AG20443 (cell line): Measurements from ENCODE around the gene ATP7B.

ENCODE experiments used
- DNase-seq: peaks from one replicate; pipeline ENCODE4 v3.0.0; 2012; ENCODE audit warnings: low spot score, mixed read lengths

The ATP7B gene

DNA sequence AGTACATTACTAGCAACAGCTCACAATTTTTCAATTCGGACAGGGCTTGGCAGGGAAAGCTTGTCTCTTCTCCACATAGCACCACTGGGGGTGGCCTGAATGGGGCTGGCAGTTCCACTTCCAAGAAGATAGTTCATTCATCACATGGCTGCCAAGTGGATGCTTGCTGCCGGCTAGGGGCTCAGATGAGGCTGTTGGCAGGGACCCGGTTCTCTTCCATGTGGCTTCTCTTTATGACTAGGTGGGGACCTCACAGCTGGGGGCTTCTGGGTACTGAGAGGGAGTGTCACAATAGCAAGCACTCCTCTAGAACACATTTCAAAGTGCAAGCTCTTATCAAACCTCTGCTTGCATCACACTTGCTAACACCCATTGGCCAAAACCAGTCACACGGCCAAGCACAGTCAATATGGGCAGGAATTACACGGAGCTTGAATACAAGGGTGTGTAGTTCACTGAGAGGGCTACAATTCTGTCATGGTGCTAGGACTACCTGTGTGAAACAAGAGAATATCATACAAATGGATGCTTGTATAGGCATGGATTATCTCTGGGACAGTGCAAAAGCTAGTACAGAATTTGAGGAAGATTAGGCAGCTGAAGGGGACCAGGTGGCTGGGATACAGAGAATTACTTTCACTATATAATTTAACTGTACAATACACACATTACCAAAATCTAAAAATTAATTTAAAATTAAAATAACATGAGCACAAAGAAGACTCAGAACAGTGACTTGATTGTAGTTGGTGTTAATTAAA is 32.3 kb downstream of the ATP7B start:
- DNase-seq = no peak

DNA sequence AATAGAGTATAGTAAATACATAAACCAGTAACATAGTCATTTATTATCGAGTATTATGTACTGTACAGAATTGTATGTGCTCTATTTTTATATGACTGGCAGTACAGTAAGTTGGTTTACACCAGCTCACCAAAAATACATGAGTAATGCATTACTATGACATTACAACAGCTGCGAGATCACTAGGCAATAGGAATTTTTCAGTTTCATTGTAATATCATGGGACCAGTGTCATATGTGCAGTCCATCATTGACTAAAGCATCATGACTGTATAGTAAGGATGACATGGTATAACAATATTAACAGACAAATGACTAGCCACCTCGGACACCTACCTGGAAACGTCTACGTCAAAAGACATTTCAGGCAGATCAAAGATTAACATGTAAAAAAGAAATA is 33.6 kb downstream of the ATP7B start:
- DNase-seq = no peak

DNA sequence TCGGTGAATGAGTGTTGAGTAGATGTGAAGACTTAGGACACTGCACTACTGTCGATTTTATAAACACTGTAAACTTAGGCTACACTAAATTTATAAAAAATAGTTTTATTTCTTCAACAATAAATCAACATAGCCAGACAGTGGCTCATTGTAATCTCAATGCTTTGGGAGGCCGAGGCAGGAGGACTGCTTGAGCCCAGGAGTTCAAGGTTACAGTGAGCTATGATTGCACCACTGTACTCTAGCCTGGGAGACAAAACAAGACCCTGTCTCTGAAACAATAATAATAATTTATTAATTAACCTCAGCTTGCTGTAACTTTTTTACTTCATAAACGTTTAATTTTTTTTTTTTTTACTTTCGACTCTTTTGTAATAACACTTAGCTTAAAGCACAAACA is 34.4 kb downstream of the ATP7B start:
- no peak for DNase-seq

DNA sequence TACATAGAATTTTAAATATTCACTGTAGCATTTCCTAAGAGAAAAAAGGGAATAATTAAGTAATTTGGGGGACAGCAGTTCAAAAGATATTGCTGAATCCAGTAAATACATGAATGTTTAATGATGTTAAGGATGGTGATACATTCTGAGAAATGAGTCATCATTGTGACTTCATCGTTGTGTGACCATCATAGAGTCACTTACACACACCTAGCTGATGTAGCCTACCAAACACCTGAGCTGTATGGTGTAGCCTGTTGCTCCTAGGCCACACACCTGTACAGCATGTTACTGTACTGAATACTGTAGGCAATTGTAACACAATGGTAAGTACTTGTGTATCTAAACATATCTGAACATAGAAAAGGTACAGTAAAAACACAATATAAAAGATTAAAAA is 34.8 kb downstream of the ATP7B start:
- no peak for DNase-seq

DNA sequence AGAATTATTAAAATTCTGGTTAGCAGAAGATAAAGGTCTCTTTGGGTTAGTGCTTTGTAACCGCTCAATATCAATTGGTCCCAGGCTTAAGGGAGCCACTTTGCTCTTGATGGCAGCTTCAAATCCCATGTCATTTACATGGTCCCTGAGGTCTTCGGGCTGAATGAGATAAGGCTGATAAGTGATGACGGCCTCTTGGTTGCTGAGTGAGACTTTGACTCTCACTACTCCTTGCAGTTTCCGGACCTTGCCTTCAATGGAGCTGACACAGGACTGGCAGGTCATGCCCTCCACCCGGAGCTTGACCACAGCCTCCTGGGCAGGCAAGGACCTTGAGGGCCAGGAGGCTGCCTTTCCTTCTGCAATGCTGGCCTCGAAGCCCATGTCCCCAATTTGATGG is 36.8 kb downstream of the ATP7B start:
- DNase-seq = no peak

DNA sequence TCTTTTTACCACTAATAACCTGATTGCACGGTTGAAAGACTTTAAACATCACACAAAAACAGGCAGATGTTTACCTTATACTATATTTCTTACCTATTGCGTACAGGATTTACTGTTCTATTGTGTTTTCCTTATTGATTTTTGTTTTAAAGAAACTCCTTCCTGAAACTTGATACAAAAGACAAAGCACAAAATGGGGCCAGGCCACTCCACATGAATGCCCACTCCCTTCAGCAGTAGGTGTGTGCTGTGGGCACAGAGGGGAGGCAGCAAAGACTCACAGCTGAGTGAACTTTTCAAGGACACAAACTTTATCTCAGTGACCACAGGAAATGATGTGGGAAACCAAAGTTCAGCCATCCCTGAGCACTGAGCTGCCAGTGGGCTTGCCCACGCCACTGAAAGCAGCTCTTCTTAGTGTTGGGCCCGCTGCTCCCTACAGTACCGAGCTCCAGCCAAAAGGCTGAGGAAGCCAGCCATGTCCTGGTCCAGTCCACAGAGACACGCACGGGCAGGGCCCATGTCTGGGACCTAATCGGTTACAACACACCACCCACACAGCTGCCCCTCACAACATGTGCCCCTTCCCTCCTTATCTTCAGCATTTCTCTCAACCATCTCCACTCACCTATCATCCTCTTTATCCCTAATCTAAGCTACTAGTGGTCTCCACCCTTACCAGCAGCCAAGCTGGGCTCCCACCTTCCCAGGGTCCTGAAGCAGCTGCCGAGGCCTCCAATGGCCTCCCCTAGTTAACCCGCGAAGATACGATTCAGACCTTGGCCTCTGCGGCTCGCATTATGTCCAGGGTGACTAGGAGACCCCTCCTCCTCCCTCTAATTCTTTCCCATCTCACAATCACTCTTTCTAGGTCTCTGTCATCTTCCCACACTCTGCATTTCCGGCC is 39.5 kb downstream of the ATP7B start:
- DNase-seq = no peak

DNA sequence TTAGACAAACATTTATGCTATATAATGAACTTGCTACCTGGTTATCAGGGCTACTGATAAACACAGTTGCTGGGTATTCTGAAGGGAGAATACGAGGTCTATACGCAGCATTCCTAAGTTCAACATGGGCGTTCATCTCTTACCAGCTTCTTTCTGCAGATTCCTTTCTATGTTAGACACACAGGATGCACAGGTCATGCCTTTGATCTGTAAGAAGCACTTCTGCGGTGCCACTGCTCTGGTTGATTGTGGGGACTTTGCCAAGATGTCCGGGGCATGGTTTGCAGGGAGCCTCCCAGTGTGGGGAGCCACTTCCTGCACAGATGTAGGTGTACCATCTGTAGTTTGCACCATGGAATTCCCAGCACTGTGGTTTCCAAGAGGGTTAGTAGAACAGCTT is 40.9 kb downstream of the ATP7B start:
- DNase-seq = no peak

DNA sequence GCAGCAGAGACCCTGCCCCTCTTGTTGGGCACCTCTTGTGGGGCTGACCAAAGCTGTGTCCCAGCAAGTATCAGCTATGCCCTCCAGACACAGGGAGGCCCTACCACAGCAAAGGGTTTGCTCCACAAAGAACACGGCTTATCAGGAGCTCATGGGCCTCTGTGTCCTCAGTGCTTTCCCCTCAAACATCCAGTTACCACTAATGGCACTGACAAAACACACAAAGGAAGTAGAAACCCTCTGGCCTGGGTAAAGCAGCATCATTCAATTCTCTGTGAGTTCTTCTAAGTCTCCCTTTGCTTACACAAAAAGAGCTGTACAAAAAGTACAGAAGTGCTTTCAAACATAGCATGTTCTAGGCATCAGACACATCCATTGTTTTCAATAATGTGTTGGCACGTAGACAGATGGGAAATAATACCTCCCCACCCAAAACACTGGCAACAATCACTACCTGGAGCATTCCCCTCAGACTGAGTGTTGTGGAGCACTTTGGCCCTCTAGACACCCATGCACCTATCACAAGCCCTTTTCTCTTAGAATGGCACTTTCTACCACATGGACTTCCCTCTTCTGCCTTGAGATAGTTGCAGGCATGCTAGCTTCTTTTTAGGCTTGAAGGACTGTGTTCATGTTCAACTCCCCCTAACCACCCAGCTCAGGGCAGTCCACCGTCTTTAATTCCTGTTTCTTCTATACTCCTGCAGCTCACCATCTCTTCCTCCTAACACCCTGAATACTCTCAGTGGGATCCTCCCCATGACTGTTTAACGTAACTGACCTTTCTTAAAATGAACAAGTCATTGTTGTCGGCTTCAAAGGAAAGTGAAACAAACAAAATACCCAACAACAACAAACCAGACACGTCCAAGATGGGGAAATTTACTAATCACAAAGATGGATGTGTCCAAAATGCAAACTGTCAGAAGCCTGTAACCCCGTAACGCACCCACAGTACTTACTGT is 43.5 kb downstream of the ATP7B start:
- no peak for DNase-seq

DNA sequence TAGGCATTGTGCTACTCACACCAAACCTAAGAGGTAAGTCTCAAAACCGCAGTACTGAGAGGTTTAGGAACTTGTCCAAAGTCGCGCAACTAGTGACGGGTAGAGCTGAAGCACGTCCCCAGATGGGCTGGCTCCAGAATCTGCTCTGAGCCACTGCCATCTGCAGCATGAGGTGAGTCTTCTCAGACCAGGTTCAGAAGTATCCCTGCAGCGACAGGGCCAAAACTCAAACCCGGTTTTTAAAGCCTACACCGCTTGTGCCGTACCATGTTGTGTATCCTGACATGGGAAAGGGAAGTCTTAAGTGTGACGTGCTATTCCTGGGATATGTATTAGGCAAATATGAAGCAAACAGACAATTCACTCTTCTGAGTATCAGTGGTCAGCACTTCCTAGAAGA is 45.1 kb downstream of the ATP7B start:
- DNase-seq = no peak

DNA sequence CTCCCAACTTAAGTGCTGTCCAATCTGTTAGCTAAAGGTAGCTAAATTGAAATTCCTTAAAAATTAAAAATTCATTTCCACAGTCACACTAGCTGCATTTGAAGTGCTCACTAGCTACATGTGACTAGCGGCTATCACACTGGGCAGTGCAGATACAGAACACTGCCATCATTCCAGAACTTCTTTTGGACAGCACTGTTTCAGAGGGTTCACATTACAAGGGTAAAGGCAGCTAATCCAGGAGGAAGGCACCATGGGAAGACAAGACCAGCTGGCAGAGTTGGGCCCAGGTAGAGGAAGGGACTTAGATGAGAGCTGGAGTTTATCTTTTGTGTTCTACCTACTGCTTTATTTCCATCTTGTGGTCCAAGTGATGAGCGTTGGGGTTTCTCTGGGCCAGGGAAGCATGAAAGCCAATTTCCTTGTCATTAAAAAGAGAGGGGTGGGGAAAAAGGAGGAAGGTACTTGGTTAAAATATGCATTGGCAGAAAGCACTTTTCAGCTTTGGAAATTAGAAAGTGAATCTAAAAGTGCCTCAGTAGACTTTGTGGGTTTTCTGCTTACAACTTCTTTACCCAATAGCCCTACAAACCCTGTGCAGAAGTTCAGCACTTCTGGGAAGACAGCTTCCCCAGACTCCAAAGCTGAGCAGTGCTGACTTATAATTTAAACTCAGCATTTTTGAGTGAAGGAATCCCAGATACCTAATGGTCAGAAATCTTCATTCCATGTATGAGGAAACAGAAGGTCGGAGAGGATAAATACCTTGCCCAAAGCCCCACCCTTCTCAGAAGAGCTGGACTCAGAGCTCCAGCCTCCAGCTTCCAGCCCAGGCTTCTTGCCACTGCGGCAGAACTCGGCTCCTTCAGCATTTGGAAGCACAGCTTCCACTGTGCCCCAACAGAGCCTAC is 49.5 kb downstream of the ATP7B start:
- no peak for DNase-seq

DNA sequence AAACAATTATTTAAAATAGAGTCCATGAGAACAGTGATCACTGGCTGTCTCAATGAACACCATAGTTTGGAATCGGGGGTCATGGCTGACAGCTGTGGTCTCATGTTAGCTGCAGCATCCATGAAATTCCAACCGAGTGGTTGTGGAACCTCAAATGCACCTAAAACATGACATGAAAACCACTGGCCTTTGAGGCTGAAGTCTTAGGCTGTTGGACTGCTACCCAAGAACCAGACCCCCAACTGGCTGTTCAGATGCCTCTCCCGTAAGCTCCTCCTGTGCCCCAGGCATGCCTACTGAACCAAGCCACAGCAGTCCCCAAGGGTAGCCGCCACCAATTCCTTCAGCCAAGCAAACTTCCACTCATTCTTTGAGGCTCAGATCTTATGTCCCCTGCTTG is 50.5 kb downstream of the ATP7B start:
- DNase-seq = no peak

DNA sequence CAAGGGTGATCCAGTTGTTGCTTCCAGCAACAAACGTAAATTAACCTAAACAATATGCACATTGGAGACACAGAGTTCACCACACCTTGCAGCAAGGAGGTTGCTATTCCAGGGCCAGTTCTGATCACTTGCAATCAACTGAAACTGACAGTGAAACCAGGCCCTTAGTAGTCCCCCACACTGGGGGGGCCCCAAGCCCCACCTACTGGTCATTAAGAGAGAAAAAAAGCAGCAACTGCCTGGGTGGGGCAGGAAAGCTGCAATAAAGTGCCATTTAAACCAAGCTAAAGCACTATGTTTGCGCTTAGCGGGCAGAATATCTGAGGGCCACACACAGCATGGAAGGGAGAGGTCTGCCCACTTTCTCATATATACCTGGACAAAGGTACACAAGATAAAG is 51.5 kb downstream of the ATP7B start:
- DNase-seq = no peak

DNA sequence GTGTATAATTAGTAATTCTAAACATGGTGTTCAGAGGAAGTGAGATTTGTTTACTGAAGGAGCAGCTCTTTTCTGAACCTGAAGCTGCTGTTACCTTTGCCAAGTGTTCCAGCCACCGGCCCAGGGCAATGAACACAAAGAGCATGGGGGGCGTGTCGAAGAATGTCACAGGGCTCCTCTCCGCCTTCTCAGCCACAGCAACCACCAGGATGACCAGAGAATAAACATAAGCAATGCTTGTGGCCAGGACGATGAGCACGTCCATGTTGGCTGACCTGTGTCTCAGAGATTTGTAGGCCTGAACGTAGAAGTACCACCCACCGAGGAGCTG is 53.1 kb downstream of the ATP7B start:
- DNase-seq = no peak

DNA sequence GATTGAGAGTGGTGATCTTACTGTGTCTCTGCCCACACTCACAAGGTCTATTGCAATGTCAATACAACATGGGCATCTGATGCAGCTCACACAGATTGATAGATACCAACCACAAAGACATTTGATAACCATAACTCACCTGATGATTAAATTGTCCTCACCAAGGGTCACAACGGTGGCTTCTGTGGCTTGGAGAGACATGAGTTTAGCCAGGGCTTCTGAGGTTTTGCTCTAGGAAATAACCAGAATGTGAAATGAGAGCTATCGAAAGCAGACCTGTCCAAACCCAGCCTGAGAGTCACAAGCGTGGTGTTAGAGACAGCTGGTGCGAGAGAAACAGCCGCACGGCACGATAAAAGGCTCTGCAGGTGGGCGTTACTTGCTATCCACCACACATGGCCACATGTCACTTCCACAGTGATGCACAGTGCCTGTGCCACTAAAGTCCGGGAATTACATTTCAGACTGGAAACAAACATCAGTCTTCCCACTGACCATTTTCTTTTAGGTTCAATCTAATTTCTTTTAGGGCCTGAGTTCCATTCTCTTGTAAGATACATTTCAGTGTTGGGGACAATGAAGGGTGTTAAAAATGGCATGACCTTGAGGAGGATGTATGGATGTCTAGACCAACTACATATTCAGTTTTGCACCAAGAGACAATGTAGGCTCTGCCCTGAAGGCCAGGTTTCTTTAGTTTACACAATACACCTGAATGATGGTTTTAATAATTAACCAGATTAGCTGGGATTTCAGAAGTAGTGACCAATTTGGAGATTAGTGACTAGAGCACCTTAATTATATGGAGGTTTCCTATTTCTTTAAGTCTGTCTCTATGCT is 53.7 kb downstream of the ATP7B start:
- no peak for DNase-seq

DNA sequence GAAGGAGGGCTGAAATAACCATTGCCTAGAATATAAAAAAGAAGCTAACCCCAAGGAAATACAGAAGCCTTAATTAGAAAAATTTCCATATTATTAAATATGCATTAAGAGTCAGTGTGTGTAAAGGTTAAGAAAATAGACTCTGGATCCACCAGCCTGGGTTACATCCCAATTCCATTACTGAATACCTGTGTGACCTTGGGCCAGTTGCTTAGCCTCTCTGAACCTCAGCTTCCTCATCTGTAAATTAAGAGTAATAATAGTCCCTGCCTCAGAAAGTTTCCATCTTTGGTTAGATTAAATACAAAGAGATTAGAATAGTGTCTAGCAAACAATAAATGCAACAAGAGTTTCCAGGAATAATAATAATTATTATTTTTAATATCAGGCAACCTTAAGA is 54.5 kb downstream of the ATP7B start:
- DNase-seq = no peak

DNA sequence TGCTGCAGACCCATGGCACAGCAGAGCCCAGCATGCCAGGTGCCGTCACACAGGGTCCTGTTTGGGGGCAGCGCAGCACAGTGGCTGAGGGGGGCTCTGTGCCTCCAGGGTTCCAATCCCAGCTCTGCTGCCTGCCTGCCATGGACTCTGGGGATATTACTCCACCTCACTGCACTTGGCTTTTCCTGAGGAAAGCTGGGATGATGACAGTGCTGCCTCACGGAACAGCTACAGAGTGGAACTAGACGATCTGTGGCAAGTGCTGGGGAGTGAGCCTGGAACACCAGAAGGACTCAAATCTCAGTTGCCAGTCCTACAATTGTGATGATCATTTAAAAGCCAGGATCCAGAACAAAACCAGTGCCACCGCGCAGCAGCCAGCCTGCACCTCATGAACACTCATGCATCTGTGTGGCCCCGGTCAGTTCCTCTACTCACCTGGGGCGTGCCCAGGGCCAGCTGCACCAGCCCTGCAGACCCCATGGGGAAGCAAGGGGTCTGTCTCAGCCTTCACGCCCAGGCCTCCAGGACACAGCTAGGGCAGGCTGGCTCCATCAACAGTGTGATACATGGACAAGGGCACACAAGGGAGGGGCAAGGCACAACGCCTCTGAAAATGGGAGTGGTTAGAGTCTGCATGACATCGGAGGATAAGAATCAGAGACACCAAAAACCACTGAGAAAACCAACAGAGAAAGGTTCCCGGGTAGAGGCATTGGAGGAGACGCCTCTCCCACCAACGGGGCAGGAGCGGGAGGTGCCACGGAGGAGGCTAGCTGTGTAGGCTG is 55.2 kb downstream of the ATP7B start:
- no peak for DNase-seq

DNA sequence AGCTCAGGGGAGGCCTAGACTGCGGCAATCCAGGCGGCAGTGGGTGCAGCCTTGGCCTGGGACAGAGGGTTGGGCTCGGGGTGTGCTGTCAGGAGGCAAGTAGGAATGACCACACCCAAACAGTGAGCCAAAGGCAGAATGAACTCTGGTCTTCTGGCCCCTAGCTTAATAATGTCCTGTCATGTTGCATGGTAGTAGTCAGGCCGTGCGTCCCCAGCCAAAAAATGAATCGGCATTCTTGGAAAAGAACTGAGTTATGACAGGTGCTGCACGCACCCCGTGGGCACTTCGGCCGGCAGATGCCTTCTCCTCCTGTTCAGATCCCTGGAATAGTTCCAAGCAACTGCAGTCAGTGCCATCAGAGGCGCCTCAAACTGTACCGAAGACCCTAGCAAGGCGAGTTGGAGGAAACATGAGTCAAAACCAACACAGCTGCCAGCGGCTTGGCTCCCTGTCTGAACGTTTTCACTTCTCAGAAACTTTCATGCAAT is 55.9 kb downstream of the ATP7B start:
- DNase-seq = no peak

DNA sequence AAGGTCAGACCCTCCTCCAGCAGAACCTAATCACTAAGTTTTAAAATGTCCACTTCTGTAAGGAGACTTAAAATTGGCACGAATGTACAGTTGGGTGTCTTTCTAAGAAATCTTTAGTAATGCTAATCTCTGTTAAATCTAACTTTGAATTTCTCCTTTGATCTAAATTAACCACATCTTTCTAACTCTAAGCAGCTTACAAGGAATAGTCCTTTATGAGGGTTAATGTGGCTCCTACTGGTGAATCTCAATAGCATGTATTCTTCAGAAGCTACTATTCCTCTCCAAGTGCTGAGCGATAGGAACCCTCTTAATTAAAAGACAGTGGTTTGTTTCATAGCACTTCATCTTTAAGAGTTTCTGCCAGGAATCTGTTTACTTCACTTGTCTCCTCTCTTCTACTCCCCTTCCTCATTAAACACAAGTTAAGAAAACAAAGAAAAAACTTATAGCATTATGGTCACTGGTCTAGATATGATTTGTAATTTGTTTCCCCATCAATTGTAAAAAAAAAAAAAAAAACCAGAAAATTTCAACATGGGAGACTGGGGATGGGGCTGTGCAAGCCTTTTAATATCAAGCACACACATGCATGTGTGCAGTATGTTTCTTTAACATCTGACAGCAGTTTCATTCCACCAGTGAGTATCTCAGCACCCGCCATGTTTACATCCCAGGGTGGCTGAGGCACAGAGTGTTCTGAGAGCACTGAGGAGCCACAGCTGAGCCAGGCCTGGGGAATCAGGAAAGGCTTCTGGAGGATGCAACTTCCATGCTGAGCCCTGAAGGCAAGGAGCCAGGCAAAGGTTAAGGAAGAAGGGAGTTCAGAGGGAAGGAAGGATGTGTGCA is 57.7 kb downstream of the ATP7B start:
- DNase-seq = no peak
